Upper lobe of right lung (tissue), 1 donor: ENCODE results near the gene ARHGEF18. TPM values are rescaled to one million over a fixed set of nuclear protein-coding genes. Genes with fewer than 3 reads are reported as not detected.
A peak's percentile ranks its signal among the peaks of the same experiment; 100 is the strongest.

ENCODE experiments used
- ATAC-seq: fragments of 200-7000 bp; cut with Tn5 transposase; one replicate; pipeline ENCODE4 v1.9.1; 2020; ENCODE audit warnings: mild to moderate bottlenecking, moderate library complexity
- DNase-seq: peaks from one replicate; pipeline ENCODE4 v3.0.0-alpha.2; 2020
- H3K27ac ChIP-seq: fragments of 200-600 bp; one replicate; pipeline ENCODE4 v1.8.0; 2022
- H3K27me3 ChIP-seq: fragments of 200-600 bp; one replicate; pipeline ENCODE4 v1.8.0; 2022; ENCODE audit warnings: mild to moderate bottlenecking
- H3K36me3 ChIP-seq: fragments of 200-600 bp; one replicate; pipeline ENCODE4 v1.8.0; 2022
- H3K4me1 ChIP-seq: fragments of 200-600 bp; one replicate; pipeline ENCODE4 v1.8.0; 2022
- H3K4me3 ChIP-seq: fragments of 200-600 bp; one replicate; pipeline ENCODE4 v1.8.0; 2022; ENCODE audit warnings: mild to moderate bottlenecking
- H3K9me3 ChIP-seq: fragments of 200-600 bp; one replicate; pipeline ENCODE4 v1.8.0; 2022
- CTCF ChIP-seq: fragments of 200-600 bp; IDR thresholded peaks from one replicate; pipeline ENCODE4 v1.8.0; 2022; ENCODE audit warnings: antibody characterized with exemption
- intact Hi-C: fragments of 100-400 bp; cut with DNase I; formaldehyde crosslinking; loops from one replicate; pipeline ENCODE4 v1.11.0; 2022
- total RNA-seq: library from RNA; stranded (reverse); fragmentation: NEBNext Ultra II Directional; extraction: Animal tissue kit (Norgen Biotek cat#: 25700); gene quantifications from one replicate; pipeline ENCODE4 v1.2.1, GENCODE V29; 2021
- donor health status: DM: no; HTN: yes; CAD: no; lungs with severe emphysema.

ARHGEF18 gene
- total RNA-seq, 1 donor from 2014 or later, result 50.4 TPM

GRCh38 chr19:7382694-7383093 lies 34.0 kb downstream of the ARHGEF18 start:
- ATAC-seq (no peak), DNase-seq (no peak)
- Histone ChIP-seq H3K27ac (no peak overlapping the region), H3K4me3 (no peak overlapping the region), H3K36me3 (no peaks in the 10 kb centered on the region), H3K4me1 (no peaks in the 10 kb centered on the region), H3K27me3 (no peaks in the 10 kb centered on the region), H3K9me3 (no peaks in the 10 kb centered on the region)
- intact Hi-C loops, result no loop called here
- TF ChIP-seq CTCF, result no peak

DNA sequence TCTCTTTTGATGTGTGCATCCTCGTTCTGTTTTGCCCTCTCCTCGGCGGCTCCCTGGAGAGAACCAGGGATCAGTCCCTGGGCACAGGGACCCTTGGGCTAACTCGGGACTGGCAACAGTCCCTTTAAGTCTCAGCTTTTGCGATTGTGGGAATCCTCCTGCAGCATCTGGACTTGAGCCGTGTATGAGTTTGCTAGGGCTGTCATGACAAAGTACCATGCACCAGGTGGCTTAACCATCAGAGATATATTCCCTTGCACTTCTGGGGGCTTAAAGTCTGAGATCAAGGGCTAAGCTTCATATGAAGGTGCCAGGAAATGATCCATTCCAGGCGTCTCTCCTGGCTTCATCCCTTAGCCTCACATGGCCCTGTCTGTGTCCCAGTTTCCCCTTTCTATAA lies 34.5 kb downstream of the ARHGEF18 start:
- no peak for DNase-seq
- H3K4me1 ChIP-seq, result no peaks in the 10 kb centered on the region
- H3K9me3 ChIP-seq, result no peaks in the 10 kb centered on the region
- no peak for TF ChIP-seq CTCF
- H3K36me3 ChIP-seq, result no peaks in the 10 kb centered on the region
- no peaks in the 10 kb centered on the region for H3K27me3 ChIP-seq
- H3K4me3 ChIP-seq, result no peak overlapping the region
- ATAC-seq, result no peak
- H3K27ac ChIP-seq, result no peak overlapping the region
- intact Hi-C loops, result no loop called here

GRCh38 chr19:7385062-7385461 lies 36.3 kb downstream of the ARHGEF18 start:
- ATAC-seq, result peak; percentile 23
- no peaks in the 10 kb centered on the region for H3K36me3 ChIP-seq
- intact Hi-C loops, result no loop called here

DNA sequence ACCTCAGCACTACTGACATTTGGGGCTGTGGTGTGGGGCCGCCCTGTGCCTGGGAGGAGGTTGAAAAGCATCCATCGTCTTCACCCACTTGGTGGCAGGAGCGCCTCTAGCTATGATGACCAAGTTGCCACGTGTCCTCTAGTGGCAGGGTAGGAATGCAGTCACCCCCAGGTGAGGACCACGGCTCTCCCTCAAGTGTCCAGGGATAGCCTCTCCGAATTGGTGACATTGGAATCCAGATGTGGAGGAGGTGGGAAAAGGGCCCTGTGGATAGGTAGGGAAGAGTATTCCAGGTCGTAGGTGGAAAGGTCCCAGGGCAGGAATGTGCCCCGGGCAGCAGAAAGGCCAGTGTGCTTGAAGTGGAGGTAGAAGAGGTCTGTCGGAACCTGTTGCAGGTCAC lies 37.6 kb downstream of the ARHGEF18 start:
- Histone ChIP-seq H3K27ac (no peak overlapping the region), H3K4me3 (no peak overlapping the region), H3K36me3 (no peaks in the 10 kb centered on the region), H3K9me3 (no peaks in the 10 kb centered on the region), H3K27me3 (no peaks in the 10 kb centered on the region), H3K4me1 (no peaks in the 10 kb centered on the region)
- no peak for TF ChIP-seq CTCF
- intact Hi-C loops, result no loop called here
- DNase-seq, result no peak
- peak; percentile 85 for ATAC-seq

More at GRCh38 chr19:7385062-7385461, 36.3 kb downstream of the ARHGEF18 start:
- H3K9me3 ChIP-seq, result no peaks in the 10 kb centered on the region
- no peaks in the 10 kb centered on the region for H3K27me3 ChIP-seq
- no peak for TF ChIP-seq CTCF
- H3K4me3 ChIP-seq, result no peak overlapping the region
- no peaks in the 10 kb centered on the region for H3K4me1 ChIP-seq
- DNase-seq, result no peak
- no peak overlapping the region for H3K27ac ChIP-seq

- ATAC-seq (no peak), DNase-seq (no peak)
- no peaks in the 10 kb centered on the region for H3K9me3 ChIP-seq
- no peak overlapping the region for H3K27ac ChIP-seq
- H3K36me3 ChIP-seq, result no peaks in the 10 kb centered on the region
- TF ChIP-seq CTCF, result no peak
- intact Hi-C loops, result no loop called here
- H3K4me3 ChIP-seq, result no peak overlapping the region
- H3K4me1 ChIP-seq, result no peaks in the 10 kb centered on the region
- no peaks in the 10 kb centered on the region for H3K27me3 ChIP-seq
These were observed 38.0 kb downstream of the ARHGEF18 start for GRCh38 chr19:7386769-7387168.

DNA sequence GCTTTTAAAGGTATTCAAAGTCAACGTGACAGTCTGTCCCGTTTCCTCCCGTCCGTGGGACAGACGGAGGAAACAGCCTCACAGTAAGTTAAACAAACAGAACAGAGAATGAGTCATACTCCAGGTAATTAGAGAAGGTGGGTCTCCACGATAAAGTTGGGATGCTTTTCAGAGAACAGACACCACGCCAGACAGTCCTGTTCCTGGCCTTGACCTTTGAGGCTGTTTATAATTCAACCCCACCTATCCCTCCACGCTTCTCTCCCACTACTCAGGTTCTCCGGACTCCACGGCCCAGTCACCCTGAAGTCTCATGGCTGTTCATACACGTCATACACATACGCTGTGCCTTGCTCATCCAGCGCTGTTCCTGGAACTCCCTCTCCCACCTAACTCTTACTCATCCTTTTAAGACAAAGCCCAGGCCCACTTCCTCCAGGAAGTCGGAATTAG lies 42.5 kb downstream of the ARHGEF18 start:
- intact Hi-C loops, result no loop called here
- H3K27me3 ChIP-seq, result no peaks in the 10 kb centered on the region
- H3K27ac ChIP-seq, result no peak overlapping the region
- H3K4me3 ChIP-seq, result no peak overlapping the region
- H3K9me3 ChIP-seq, result no peaks in the 10 kb centered on the region
- DNase-seq (no peak), ATAC-seq (no peak)
- no peak for TF ChIP-seq CTCF
- H3K4me1 ChIP-seq, result peaks cover 10% of the 10 kb centered on the region
- H3K36me3 ChIP-seq, result no peaks in the 10 kb centered on the region
